HepG2 (cell line): ENCODE measurements around the gene LBX2. TPM values are rescaled to one million over a fixed set of nuclear protein-coding genes. Genes with fewer than 3 reads are reported as not detected.

Experiments
- AGO1 ChIP-seq: fragments of 200-400 bp; formaldehyde crosslinking; IDR thresholded peaks from 2 replicates; pipeline ENCODE4 v1.6.1; 2017; ENCODE audit warnings: mild to moderate bottlenecking, low read depth, low read length, moderate library complexity; ENCODE audit not compliant: poor library complexity, severe bottlenecking
- ATF5 ChIP-seq: sonication (generic); formaldehyde crosslinking; IDR thresholded peaks from 2 replicates; pipeline ENCODE4 v1.4.0; 2020; ENCODE audit warnings: mild to moderate bottlenecking, low read depth, missing genetic modification reagents
- ATF7-NPFF ChIP-seq: sonication (generic); formaldehyde crosslinking; IDR thresholded peaks from 2 replicates; pipeline ENCODE4 v1.8.1; 2023; ENCODE audit warnings: mild to moderate bottlenecking, low read depth, missing genetic modification reagents, moderate library complexity
- CTCF ChIP-seq: sonication (generic); formaldehyde crosslinking; IDR thresholded peaks from 2 replicates; pipeline ENCODE4 v1.5.0; 2020; ENCODE audit warnings: mild to moderate bottlenecking, missing genetic modification reagents, moderate library complexity
- HMGXB4 ChIP-seq, 2 experiments: sonication (generic) in 1 of 2; formaldehyde crosslinking in 1 of 2; IDR thresholded peaks; 2 replicates each; pipeline versions ENCODE4 v1.4.0 to v1.6.1; 2018 to 2020; ENCODE audit warnings: missing genetic modification reagents in 2 of 2, borderline replicate concordance in 1 of 2, low read depth in 1 of 2, mild to moderate bottlenecking in 1 of 2, missing biosample characterization in 1 of 2
- KDM5A ChIP-seq: fragments of 200-600 bp; sonication (generic); IDR thresholded peaks from 2 replicates; pipeline ENCODE4 v1.7.0; 2018; ENCODE audit warnings: antibody characterized with exemption, mild to moderate bottlenecking, low read length, borderline replicate concordance
- POGK ChIP-seq: sonication (generic); formaldehyde crosslinking; conservative IDR thresholded peaks from 2 replicates; pipeline ENCODE4 v1.8.0; 2022; ENCODE audit warnings: mild to moderate bottlenecking, moderate library complexity, missing genetic modification reagents
- SIX1 ChIP-seq: sonication (generic); formaldehyde crosslinking; IDR thresholded peaks from 2 replicates; pipeline ENCODE4 v1.4.0; 2020; ENCODE audit warnings: missing genetic modification reagents, borderline replicate concordance
- SRSF4 ChIP-seq: fragments of 200-400 bp; formaldehyde crosslinking; IDR thresholded peaks from one replicate; pipeline ENCODE4 v1.6.1; 2018; ENCODE audit warnings: mild to moderate bottlenecking, low read depth, low read length, moderate library complexity; ENCODE audit not compliant: poor library complexity, severe bottlenecking
- ZBTB1 ChIP-seq: sonication (generic); formaldehyde crosslinking; IDR thresholded peaks from 2 replicates; pipeline ENCODE4 v1.4.0; 2020; ENCODE audit warnings: missing genetic modification reagents, borderline replicate concordance
- ZBTB14 ChIP-seq: sonication (generic); formaldehyde crosslinking; IDR thresholded peaks from 2 replicates; pipeline ENCODE4 v1.4.0; 2020; ENCODE audit warnings: missing genetic modification reagents
- ZFYVE20 ChIP-seq: sonication (generic); formaldehyde crosslinking; IDR thresholded peaks from 2 replicates; pipeline ENCODE4 v1.8.0; 2023; ENCODE audit warnings: low read depth, mild to moderate bottlenecking, moderate library complexity, missing genetic modification reagents, borderline replicate concordance
- ZNF280B ChIP-seq: sonication (generic); formaldehyde crosslinking; IDR thresholded peaks from 2 replicates; pipeline ENCODE4 v1.5.0; 2020; ENCODE audit warnings: missing genetic modification reagents, mild to moderate bottlenecking, borderline replicate concordance
- ZNF326 ChIP-seq: sonication (generic); formaldehyde crosslinking; IDR thresholded peaks from 2 replicates; pipeline ENCODE4 v1.4.0; 2020; ENCODE audit warnings: missing genetic modification reagents, borderline replicate concordance
- ZNF580 ChIP-seq: IDR thresholded peaks from 2 replicates; pipeline ENCODE4 v1.6.1; 2016; ENCODE audit warnings: low read depth, borderline replicate concordance
- ZNF616 ChIP-seq: sonication (generic); formaldehyde crosslinking; IDR thresholded peaks from 2 replicates; pipeline ENCODE4 v1.5.0; 2020; ENCODE audit warnings: low read depth, mild to moderate bottlenecking, missing genetic modification reagents
- polyA plus RNA-seq, 8 experiments: library from polyadenylated mRNA; depleted of rRNA in 3 of 8; stranded (reverse) in 7 of 8; unstranded in 1 of 8; fragments of >200 nt; fragmentation: Illumina TruSeq in 4 of 8; extraction: Trizol in 4 of 8; gene quantifications; 2 replicates each; pipeline versions ENCODE4 v1.2.1 to v1.2.3, GENCODE V29; 2011 to 2016; ENCODE audit warnings: low read depth in 4 of 8, missing spikeins in 1 of 8, mixed read lengths in 1 of 8; ENCODE audit not compliant: insufficient read depth in 1 of 8
- total RNA-seq, 5 experiments: library from RNA; depleted of rRNA; stranded (reverse); fragments of >200 nt; fragmentation: Illumina TruSeq; extraction: Trizol; gene quantifications; 2 replicates each; pipeline ENCODE4 v1.2.3, GENCODE V29; 2016; ENCODE audit warnings: low read depth in 1 of 5

Gene LBX2
- total and polyA plus RNA-seq, 2 of the 13 experiments (the other 11 are each of a cell fraction or from before 2014, with no cell fraction given) = 6.4 to 8.1 TPM

- peak; percentile 92 to 98 for TF ChIP-seq HMGXB4 (CRISPR knock-in tag; IDR thresholded peaks at IDR 0.05; ENCODE audit: borderline replicate concordance in 1 of 2, low read depth in 1 of 2)
- no peak for TF ChIP-seq ZBTB1 (CRISPR knock-in tag)
- TF ChIP-seq SIX1 (CRISPR knock-in tag) = no peak
- no peak for TF ChIP-seq ZNF616 (CRISPR knock-in tag)
- TF ChIP-seq POGK (CRISPR knock-in tag) = peak; percentile 56; the same call in 1 of the 2 replicates
- TF ChIP-seq ZBTB14 (CRISPR knock-in tag) = no peak; the same call in 1 of the 2 replicates
- TF ChIP-seq SRSF4 = no peak
- no peak for TF ChIP-seq ZNF326 (CRISPR knock-in tag)
- no peak for TF ChIP-seq ZFYVE20
- peak; percentile 64; the same call in 1 of the 2 replicates for TF ChIP-seq ZNF280B (CRISPR knock-in tag)
- peak; percentile 59 for TF ChIP-seq ZNF580 (CRISPR knock-in tag)
- no peak for TF ChIP-seq AGO1
- TF ChIP-seq ATF7-NPFF (CRISPR knock-in tag) = no peak
- TF ChIP-seq CTCF = peak; percentile 96
- no peak for TF ChIP-seq ATF5
- TF ChIP-seq KDM5A = peak; percentile 82
Observed at GRCh38 chr2:74502720-74503505, 3.5 kb upstream of the LBX2 start (continued).
